A549 treated with DMSO at 1 μM for 4 hours (cell line): ENCODE results near the gene GTF2IRD1. TPM values are rescaled to one million over a fixed set of nuclear protein-coding genes. Genes with fewer than 3 reads are reported as not detected.

ENCODE experiments used
- total RNA-seq: library from RNA; stranded (reverse); fragments of 200-300 nt; extraction: Qiagen RNA extraction; gene quantifications from 5 replicates; pipeline ENCODE4 v1.2.3, GENCODE V29; 2022; ENCODE audit warnings: low read depth

The GTF2IRD1 gene
- 9.1 to 13.2 TPM (median 11.1 TPM) in 5 replicates for total RNA-seq

GRCh38 chr7:74453322-74454011 lies at the start of gene GTF2IRD1:
TSS of gene GTF2IRD1 (plus strand) at chr7:74453906. CDS start at chr7:74508081, 54,175 bp downstream.

Other genes starting within 250 kb of the GTF2IRD1 start
- 0.66 to 1.9 TPM (median 1.1 TPM) in 5 replicates for gene LAT2, start 243.9 kb upstream of the GTF2IRD1 start, total RNA-seq
- 57.0 to 68.7 TPM (median 58.0 TPM) in 5 replicates for gene RFC2, start 199.5 kb upstream of the GTF2IRD1 start, total RNA-seq
- 15.4 to 21.9 TPM (median 19.8 TPM) in 5 replicates for gene CLIP2, start 164.5 kb upstream of the GTF2IRD1 start, total RNA-seq
- 70.8 to 106 TPM (median 98.0 TPM) in 5 replicates for gene GTF2I, start 203.8 kb downstream of the GTF2IRD1 start, total RNA-seq